K562 (cell line): ENCODE measurements around the gene SYNGR4. TPM values are rescaled to one million over a fixed set of nuclear protein-coding genes. Genes with fewer than 3 reads are reported as not detected.

ENCODE experiments used
- AFF1 ChIP-seq, 2 experiments: fragments of 450-650 bp; IDR thresholded peaks; 2 replicates each; pipeline ENCODE4 v1.6.1; 2018; ENCODE audit warnings: mild to moderate bottlenecking in 2 of 2, low read depth in 1 of 2; ENCODE audit not compliant: partially characterized antibody in 2 of 2
- ATF1 ChIP-seq, 2 experiments: fragments of 450-650 bp in 1 of 2; IDR thresholded peaks; 2 replicates each; pipeline ENCODE4 v1.6.1; 2016; ENCODE audit warnings: missing compliant biosample characterization in 1 of 2, missing genetic modification characterization in 1 of 2
- CBFB ChIP-seq: sonication (generic); formaldehyde crosslinking; IDR thresholded peaks from 2 replicates; pipeline ENCODE4 v1.4.0; 2020; ENCODE audit warnings: mild to moderate bottlenecking, missing genetic modification reagents
- CHD2 ChIP-seq: IDR thresholded peaks from 2 replicates; pipeline ENCODE4 v1.6.1; 2011; ENCODE audit warnings: low read depth, low read length
- FOSL1 ChIP-seq: fragments of 200-800 bp; sonication (Bioruptor generic); conservative IDR thresholded peaks from 2 replicates; pipeline ENCODE4 v1.6.1; 2016; ENCODE audit warnings: missing genetic modification characterization, missing compliant biosample characterization
- GABPB1 ChIP-seq: sonication (generic); formaldehyde crosslinking; IDR thresholded peaks from 2 replicates; pipeline ENCODE4 v1.8.0; 2022; ENCODE audit warnings: mild to moderate bottlenecking, missing genetic modification reagents
- HCFC1 ChIP-seq: IDR thresholded peaks from 2 replicates; pipeline ENCODE4 v1.6.1; 2012; ENCODE audit warnings: low read depth, low read length, improper control_type of control experiment
- HDAC2 ChIP-seq: fragments of 450-650 bp; IDR thresholded peaks from 2 replicates; pipeline ENCODE4 v1.6.1; 2016; ENCODE audit warnings: mild to moderate bottlenecking
- KAT7 ChIP-seq: sonication (generic); formaldehyde crosslinking; IDR thresholded peaks from 2 replicates; pipeline ENCODE4 v1.8.0; 2022; ENCODE audit warnings: missing genetic modification reagents, mild to moderate bottlenecking, borderline replicate concordance
- KDM1A ChIP-seq, 2 experiments: fragments of 450-650 bp; IDR thresholded peaks; 2 replicates each; pipeline ENCODE4 v1.6.1; 2016; ENCODE audit warnings: mild to moderate bottlenecking in 2 of 2
- NCOA4 ChIP-seq: fragments of 450-650 bp; IDR thresholded peaks from 2 replicates; pipeline ENCODE4 v1.6.1; 2018; ENCODE audit warnings: mild to moderate bottlenecking; ENCODE audit not compliant: partially characterized antibody
- RBFOX2 ChIP-seq: fragments of 200-400 bp; formaldehyde crosslinking; IDR thresholded peaks from 2 replicates; pipeline ENCODE4 v1.6.1; 2017; ENCODE audit warnings: low read depth, mild to moderate bottlenecking, low read length, moderate library complexity
- SP1 ChIP-seq: sonication (generic); formaldehyde crosslinking; IDR thresholded peaks from 2 replicates; pipeline ENCODE4 v1.8.1; 2022; ENCODE audit warnings: mild to moderate bottlenecking, missing genetic modification reagents
- THRB ChIP-seq: fragments of 450-650 bp; formaldehyde crosslinking; conservative IDR thresholded peaks from 2 replicates; pipeline ENCODE4 v1.4.0; 2022; ENCODE audit warnings: mild to moderate bottlenecking, missing genetic modification characterization
- ZNF263 ChIP-seq: sonication (generic); formaldehyde crosslinking; IDR thresholded peaks from 2 replicates; pipeline ENCODE4 v1.8.0; 2022; ENCODE audit warnings: mild to moderate bottlenecking, missing genetic modification reagents, borderline replicate concordance
- ZNF407 ChIP-seq: fragments of 450-650 bp; IDR thresholded peaks from 2 replicates; pipeline ENCODE4 v1.6.1; 2016; ENCODE audit warnings: low read depth
- polyA plus RNA-seq, 8 experiments: library from polyadenylated mRNA; depleted of rRNA in 4 of 8; stranded (reverse) in 5 of 8; unstranded in 3 of 8; fragments of >200 nt; fragmentation: Nextera tagmentation in 2 of 8; fragmentation: Illumina TruSeq in 1 of 8; extraction: Ambion mirVana in 2 of 8; extraction: Trizol in 1 of 8; gene quantifications; 2 replicates each; pipeline versions ENCODE4 v1.2.1 to v1.2.3, GENCODE V29; 2011 to 2014; ENCODE audit warnings: inconsistent platforms in 1 of 8, missing spikeins in 1 of 8
- total RNA-seq, 7 experiments: library from RNA; depleted of rRNA in 6 of 7; stranded (reverse); fragments of >200 nt in 6 of 7; fragmentation: Illumina TruSeq in 2 of 7; extraction: Trizol in 2 of 7; gene quantifications; 2 replicates each; pipeline versions ENCODE4 v1.2.1 to v1.2.3, GENCODE V29; 2011 to 2021; ENCODE audit warnings: low replicate concordance in 1 of 7

SYNGR4 gene
- total and polyA plus RNA-seq, 9 of the 15 experiments (the other 6 are each of a cell fraction or from before 2014, with no cell fraction given) = 0.07 to 0.14 TPM; not detected in 7

DNA sequence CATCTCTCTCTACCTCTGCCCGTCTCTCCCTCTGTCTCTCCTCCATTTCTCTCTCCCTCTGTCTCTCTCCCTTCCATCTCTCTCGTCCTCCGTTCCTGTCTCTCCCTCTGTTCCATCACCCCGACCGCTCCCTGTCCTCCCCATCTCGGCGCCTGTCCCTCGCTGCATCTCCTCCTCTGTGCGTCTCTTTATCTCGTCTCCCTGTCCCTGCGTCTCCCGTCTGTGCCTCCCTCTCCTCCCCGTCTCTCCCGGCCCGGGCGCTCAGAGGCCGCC lies 33.9 kb downstream of the SYNGR4 start (continued):
- no peak for TF ChIP-seq AFF1 (IDR thresholded peaks at IDR 0.05; ENCODE audit: low read depth in 1 of 2, partially characterized antibody in 2 of 2)
- TF ChIP-seq SP1 (CRISPR knock-in tag) = 0 out of 2 replicates have a peak, but pooled peaks have one; percentile 12
- TF ChIP-seq RBFOX2 = peak; percentile 56
- peak; percentile 2; the same call in 1 of the 2 replicates for TF ChIP-seq GABPB1 (CRISPR knock-in tag)
- peak; percentile 3 for TF ChIP-seq NCOA4
- 0 out of 2 replicates have a peak, but pooled peaks have one; percentile 19 for TF ChIP-seq FOSL1 (tag)
- TF ChIP-seq HDAC2 = 0 out of 2 replicates have a peak, but pooled peaks have one; percentile 65
- TF ChIP-seq KAT7 = peak; percentile 53; the same call in 1 of the 2 replicates
- peak; percentile 28; the same call in 1 of the 2 replicates for TF ChIP-seq ZNF263 (CRISPR knock-in tag)
- no peak for TF ChIP-seq ZNF407
- TF ChIP-seq KDM1A (IDR thresholded peaks at IDR 0.05) = peak in 1 of 2 experiments; percentile 6; a peak in 1 of 4 replicates
- TF ChIP-seq CHD2 = no peak
- no peak for TF ChIP-seq HCFC1
- 0 out of 2 replicates have a peak, but pooled peaks have one; percentile 3 for TF ChIP-seq CBFB (CRISPR knock-in tag)
- peak; percentile 96; the same call in 1 of the 2 replicates for TF ChIP-seq THRB (CRISPR knock-in tag)
- no peak for TF ChIP-seq ATF1 (CRISPR knock-in tag; IDR thresholded peaks at IDR 0.05)
- TF ChIP-seq ATF1 (tag; IDR thresholded peaks at IDR 0.05) = 0 out of 2 replicates have a peak, but pooled peaks have one; percentile 25
